Hepatocyte (in vitro differentiated cells): ENCODE results near the gene SLX4IP. TPM values are rescaled to one million over a fixed set of nuclear protein-coding genes. Genes with fewer than 3 reads are reported as not detected.

ENCODE experiments used
- DNase-seq: peaks from one replicate; pipeline ENCODE4 v3.0.0-alpha.2; 2016; ENCODE audit warnings: low spot score
- H2AFZ ChIP-seq: fragments of 200-600 bp; sonication (generic); 2 replicates; pipeline ENCODE4 v1.6.0; 2016; ENCODE audit warnings: antibody characterized with exemption, mild to moderate bottlenecking
- H3K27ac ChIP-seq: fragments of 200-600 bp; sonication (generic); 2 replicates; pipeline ENCODE4 v1.5.1; 2016; ENCODE audit warnings: mild to moderate bottlenecking
- H3K27me3 ChIP-seq: fragments of 200-600 bp; sonication (generic); 2 replicates; pipeline ENCODE4 v1.6.1; 2016
- H3K36me3 ChIP-seq: fragments of 200-600 bp; sonication (generic); replicated peaks from 2 replicates; pipeline ENCODE4 v1.5.1; 2016; ENCODE audit warnings: low read depth; ENCODE audit not compliant: insufficient read depth
- H3K4me1 ChIP-seq: fragments of 200-600 bp; sonication (generic); 2 replicates; pipeline ENCODE4 v1.5.1; 2016; ENCODE audit warnings: mild to moderate bottlenecking, moderate library complexity; ENCODE audit not compliant: insufficient read depth
- H3K4me2 ChIP-seq: fragments of 200-600 bp; sonication (generic); 2 replicates; pipeline ENCODE4 v1.6.0; 2016
- H3K4me3 ChIP-seq: fragments of 200-600 bp; sonication (generic); 2 replicates; pipeline ENCODE4 v1.5.1; 2016; ENCODE audit warnings: mild to moderate bottlenecking
- H3K79me2 ChIP-seq: fragments of 200-600 bp; sonication (generic); 2 replicates; pipeline ENCODE4 v1.6.0; 2017; ENCODE audit warnings: mild to moderate bottlenecking
- H3K9me2 ChIP-seq: fragments of 200-600 bp; sonication (generic); replicated peaks from 2 replicates; pipeline ENCODE4 v1.6.0; 2017; ENCODE audit warnings: mild to moderate bottlenecking; ENCODE audit not compliant: insufficient read depth
- H3K9me3 ChIP-seq: fragments of 200-600 bp; sonication (generic); 2 replicates; pipeline ENCODE4 v1.5.1; 2016; ENCODE audit warnings: low read depth, mild to moderate bottlenecking
- H4K20me1 ChIP-seq: fragments of 200-600 bp; sonication (generic); 2 replicates; pipeline ENCODE4 v1.6.0; 2016; ENCODE audit warnings: mild to moderate bottlenecking; ENCODE audit not compliant: insufficient read depth, poor library complexity, severe bottlenecking
- CTCF ChIP-seq: fragments of 200-600 bp; sonication (generic); IDR thresholded peaks from 2 replicates; pipeline ENCODE4 v1.5.1; 2016; ENCODE audit warnings: antibody characterized with exemption, mild to moderate bottlenecking; ENCODE audit not compliant: poor library complexity
- EZH2 ChIP-seq: fragments of 200-600 bp; sonication (generic); IDR thresholded peaks from 2 replicates; pipeline ENCODE4 v1.6.1; 2016; ENCODE audit warnings: antibody characterized with exemption, mild to moderate bottlenecking, borderline replicate concordance
- EZH2phosphoT487 ChIP-seq: fragments of 200-600 bp; sonication (generic); IDR thresholded peaks from one replicate; pipeline ENCODE4 v1.6.1; 2018; ENCODE audit warnings: antibody characterized with exemption, mild to moderate bottlenecking, low read depth, moderate library complexity; ENCODE audit not compliant: unreplicated experiment, severe bottlenecking
- WGBS: methylation state at CpG from one replicate; pipeline ENCODE4 v1.1.6; 2016; ENCODE audit warnings: low lambda C conversion rate; ENCODE audit errors: missing lambda C conversion rate; 5-methylcytosine and 5-hydroxymethylcytosine counted together
- polyA plus RNA-seq: library from polyadenylated mRNA; unstranded; fragments of >200 nt; fragmentation: Nextera tagmentation; extraction: Ambion mirVana; gene quantifications from 2 replicates; pipeline ENCODE4 v1.2.1, GENCODE V29; 2016
- total RNA-seq: library from RNA; depleted of rRNA; stranded (reverse); fragments of >200 nt; gene quantifications from 2 replicates; pipeline ENCODE4 v1.2.3, GENCODE V29; 2014

SLX4IP gene
- total and polyA plus RNA-seq, 2 experiments from 2014 or later, result 2.9 to 5.7 TPM

DNA sequence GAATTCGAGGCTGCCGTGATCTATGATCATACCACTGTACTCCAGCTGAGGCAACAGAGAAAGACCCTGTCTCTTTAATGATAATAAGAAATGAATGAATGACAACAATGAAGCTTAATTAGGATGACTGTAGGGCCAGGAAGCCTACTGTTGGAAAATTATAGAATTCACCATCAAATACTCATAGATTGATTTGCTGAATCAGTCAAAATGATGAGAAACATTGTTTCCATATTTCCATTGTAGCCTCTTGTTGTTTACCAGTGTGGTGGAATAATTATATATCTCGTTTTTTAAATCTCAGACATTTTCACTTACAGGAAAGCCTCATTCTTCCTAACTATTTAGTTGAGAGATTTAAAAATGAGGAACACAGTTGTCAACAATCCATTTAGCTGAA is 142.5 kb downstream of the SLX4IP start:
- Histone ChIP-seq H3K4me1 (peaks cover 16% of the 10 kb centered on the region), H3K27ac (no peak overlapping the region), H3K4me3 (no peak overlapping the region), H3K27me3 (no peaks in the 10 kb centered on the region), H3K36me3 (no peaks in the 10 kb centered on the region), H3K9me2 (no peaks in the 10 kb centered on the region), H3K9me3 (no peaks in the 10 kb centered on the region), H4K20me1 (no peaks in the 10 kb centered on the region), H3K79me2 (no peaks in the 10 kb centered on the region), H2AFZ (no peak overlapping the region), H3K4me2 (no peak overlapping the region)
- TF ChIP-seq EZH2, result no peak
- TF ChIP-seq EZH2phosphoT487, result no peak
- TF ChIP-seq CTCF, result no peak
- 99% methylated on average over 3 of the region's 3 CpGs for WGBS
- no peak for DNase-seq

- no peak for DNase-seq
- H3K4me3 ChIP-seq, result no peak overlapping the region
- H3K27ac ChIP-seq, result no peak overlapping the region
- H3K9me2 ChIP-seq, result no peaks in the 10 kb centered on the region
- TF ChIP-seq EZH2phosphoT487 (no peak), CTCF (no peak), EZH2 (no peak)
- no peaks in the 10 kb centered on the region for H3K36me3 ChIP-seq
- peaks cover 9% of the 10 kb centered on the region for H3K4me1 ChIP-seq
- H3K4me2 ChIP-seq, result no peak overlapping the region
- H3K79me2 ChIP-seq, result no peaks in the 10 kb centered on the region
- no peaks in the 10 kb centered on the region for H3K27me3 ChIP-seq
- no peaks in the 10 kb centered on the region for H4K20me1 ChIP-seq
- no peak overlapping the region for H2AFZ ChIP-seq
- H3K9me3 ChIP-seq, result no peaks in the 10 kb centered on the region
- WGBS, result 61% methylated on average over 2 of the region's 2 CpGs
These were observed 143.5 kb downstream of the SLX4IP start for GRCh38 chr20:10578607-10579006.

DNA sequence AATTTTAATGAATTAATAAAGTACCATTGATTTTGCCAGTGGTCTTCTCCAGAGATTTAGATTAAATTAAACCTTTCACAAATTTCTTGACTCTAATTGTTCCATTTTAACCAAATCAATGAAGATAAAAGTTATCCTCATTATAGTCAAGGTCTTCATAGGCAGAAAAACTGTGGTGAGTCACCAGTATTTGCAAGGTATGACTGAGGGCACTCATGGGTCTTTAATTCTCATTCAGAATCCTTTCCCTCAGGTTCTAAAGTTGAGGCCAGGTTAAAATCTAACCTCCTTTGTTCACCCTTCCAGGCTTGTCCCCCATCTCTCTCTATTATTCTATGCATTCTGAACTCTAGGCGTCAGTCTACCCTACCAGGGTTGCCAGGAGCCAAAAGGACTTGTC is 144.8 kb downstream of the SLX4IP start:
- TF ChIP-seq EZH2 (no peak), CTCF (no peak), EZH2phosphoT487 (no peak)
- no peak for DNase-seq
- H4K20me1 ChIP-seq, result no peaks in the 10 kb centered on the region
- no peak overlapping the region for H3K4me3 ChIP-seq
- no peaks in the 10 kb centered on the region for H3K9me2 ChIP-seq
- no peaks in the 10 kb centered on the region for H3K9me3 ChIP-seq
- no peaks in the 10 kb centered on the region for H3K36me3 ChIP-seq
- no peak overlapping the region for H3K27ac ChIP-seq
- 92% methylated on average over 1 of the region's 1 CpG for WGBS
- H2AFZ ChIP-seq, result no peak overlapping the region
- H3K27me3 ChIP-seq, result no peaks in the 10 kb centered on the region
- H3K4me2 ChIP-seq, result no peak overlapping the region
- peaks cover 9% of the 10 kb centered on the region for H3K4me1 ChIP-seq
- no peaks in the 10 kb centered on the region for H3K79me2 ChIP-seq

- 91% methylated on average over 2 of the region's 2 CpGs for WGBS
- Histone ChIP-seq H3K4me3 (no peak overlapping the region), H2AFZ (no peak overlapping the region), H3K4me1 (peaks cover 9% of the 10 kb centered on the region), H3K79me2 (no peaks in the 10 kb centered on the region), H3K9me3 (no peaks in the 10 kb centered on the region), H3K27ac (no peak overlapping the region), H4K20me1 (no peaks in the 10 kb centered on the region), H3K36me3 (no peaks in the 10 kb centered on the region), H3K27me3 (no peaks in the 10 kb centered on the region), H3K4me2 (no peak overlapping the region), H3K9me2 (no peaks in the 10 kb centered on the region)
- TF ChIP-seq CTCF (no peak), EZH2phosphoT487 (no peak), EZH2 (no peak)
- no peak for DNase-seq
These were observed 145.6 kb downstream of the SLX4IP start for GRCh38 chr20:10580700-10581099.
